Measurements from ENCODE around the gene GFER. TPM values are rescaled to one million over a fixed set of nuclear protein-coding genes. Genes with fewer than 3 reads are reported as not detected.

Gene GFER
- total and polyA plus RNA-seq, 2 experiments from 2014 or later, result 16.4 to 31.0 TPM

DNA sequence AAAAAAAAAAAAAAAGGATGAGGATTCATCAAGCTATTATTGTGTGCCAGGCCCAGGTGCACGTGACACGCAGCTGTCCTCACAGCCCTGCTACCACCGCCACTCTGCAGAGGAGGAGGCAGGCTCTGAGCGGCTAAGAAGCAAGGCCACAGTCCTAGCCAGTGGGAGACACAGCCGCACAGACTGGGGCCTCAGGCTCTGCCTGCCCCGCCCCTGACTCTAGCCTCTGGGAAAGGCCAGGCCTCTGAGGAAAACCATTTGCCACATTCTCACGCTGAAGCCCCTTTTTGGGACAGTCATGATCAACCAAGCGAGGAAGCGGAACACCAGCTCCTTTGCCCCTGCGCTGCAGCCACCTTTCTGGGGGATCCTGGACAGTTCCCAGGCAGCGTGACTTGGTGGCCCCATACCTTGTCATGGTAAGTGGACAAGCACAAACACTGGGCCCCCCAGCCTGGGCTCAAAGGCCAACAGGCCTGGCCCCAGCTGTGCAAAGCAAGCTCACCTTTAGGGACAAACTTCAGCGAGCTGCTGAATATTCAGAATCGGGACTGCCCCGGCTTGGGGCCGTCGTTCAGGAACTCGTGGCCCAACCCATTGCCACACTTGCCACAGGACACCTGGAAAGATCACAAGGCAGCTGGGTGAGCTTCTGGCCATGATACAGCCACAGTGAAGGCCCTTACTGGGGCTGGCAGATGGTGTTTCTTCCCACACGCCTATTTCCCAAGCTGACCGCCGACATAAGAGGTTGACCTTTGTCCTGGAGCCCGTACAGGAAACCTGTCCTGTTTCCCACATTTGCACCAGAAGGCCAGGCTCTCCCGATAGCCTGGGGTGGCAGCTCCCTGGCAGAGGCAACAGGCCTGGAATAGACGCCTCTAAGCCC is 43.5 kb upstream of the GFER start:
- no peak overlapping the region for H3K4me3 ChIP-seq
- TF ChIP-seq EZH2phosphoT487 (IDR thresholded peaks at IDR 0.05; ENCODE audit: insufficient read depth, low read depth) (no peak), EZH2 (IDR thresholded peaks at IDR 0.05; ENCODE audit: insufficient read depth, poor library complexity, severe bottlenecking) (no peak)
- no peaks in the 10 kb centered on the region for H3K4me1 ChIP-seq (ENCODE audit: insufficient read depth)
- H3K9me3 ChIP-seq (ENCODE audit: low read depth), result no peaks in the 10 kb centered on the region
- no peak for DNase-seq
- no peaks in the 10 kb centered on the region for H4K20me1 ChIP-seq (ENCODE audit: insufficient read depth)
- no peaks in the 10 kb centered on the region for H3K9me2 ChIP-seq (ENCODE audit: insufficient read depth)
- H2AFZ ChIP-seq, result no peak overlapping the region
- no peaks in the 10 kb centered on the region; the same call in 1 of the 2 replicates for H3K36me3 ChIP-seq (ENCODE audit: low read depth)
- no peak overlapping the region for H3K4me2 ChIP-seq (ENCODE audit: unreplicated experiment)
- in situ Hi-C loops (cut with MboI), result no loop called here
- WGBS, 2 experiments (ENCODE audit: low coverage in 1 of 2, low lambda C conversion rate in 2 of 2, missing lambda C conversion rate in 2 of 2), result 93% methylated on average over 23 of the region's 23 CpGs
- H3K27ac ChIP-seq, result no peak overlapping the region
- H3K9ac ChIP-seq, result no peak overlapping the region
- H3K27me3 ChIP-seq (replicated peaks; ENCODE audit: insufficient read depth), result no peaks in the 10 kb centered on the region
- H3K79me2 ChIP-seq (ENCODE audit: insufficient read depth), result no peaks in the 10 kb centered on the region
- H3F3A ChIP-seq (ENCODE audit: insufficient read depth), result no peaks in the 10 kb centered on the region

DNA sequence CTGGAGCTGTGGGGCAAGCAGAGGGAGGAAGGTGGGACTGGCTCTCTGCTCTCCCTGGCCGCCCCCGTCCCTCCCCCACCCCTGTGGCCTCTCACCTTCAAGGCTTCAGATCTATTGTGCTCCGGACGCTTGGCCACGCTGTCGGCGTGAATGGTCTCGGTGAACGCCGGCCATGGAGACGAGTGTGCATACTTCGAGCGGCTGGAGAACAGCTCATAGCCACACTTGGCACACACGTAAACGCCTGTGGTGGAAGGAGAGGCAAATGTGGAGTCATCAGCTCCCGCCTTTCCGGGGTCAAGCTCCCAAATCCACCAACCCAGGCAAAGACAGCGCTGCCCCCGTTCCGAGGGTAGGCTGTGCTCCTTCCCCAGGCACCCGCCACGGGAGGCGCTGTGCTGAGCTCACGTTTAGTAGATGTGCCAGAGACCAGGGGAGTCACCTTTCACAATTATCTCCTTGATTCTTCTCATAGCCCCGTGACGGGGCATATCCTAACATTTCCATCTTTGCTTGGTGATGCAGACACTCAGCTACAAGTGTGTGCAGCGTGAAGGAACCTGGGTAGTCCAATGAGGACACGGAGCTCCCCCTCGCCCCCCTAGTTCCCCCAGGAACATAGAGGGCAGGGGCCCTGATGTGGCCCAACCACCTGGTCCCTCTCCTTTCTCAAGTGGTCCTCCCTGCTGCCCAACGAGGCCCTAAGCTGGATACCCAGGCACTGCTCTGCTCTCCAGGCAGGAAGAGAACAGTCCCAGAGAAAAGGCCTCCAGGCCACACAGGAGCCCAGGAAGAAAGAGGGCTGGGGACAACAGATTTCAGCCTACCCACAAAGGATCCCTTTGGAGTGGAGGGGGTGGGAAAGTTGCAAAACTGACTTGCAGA is 42.6 kb upstream of the GFER start:
- in situ Hi-C loops (cut with MboI), result no loop called here
- Histone ChIP-seq H3K4me2 (ENCODE audit: unreplicated experiment) (peak overlapping the region; percentile 85), H3F3A (ENCODE audit: insufficient read depth) (no peaks in the 10 kb centered on the region), H4K20me1 (ENCODE audit: insufficient read depth) (no peaks in the 10 kb centered on the region), H3K9me2 (ENCODE audit: insufficient read depth) (no peaks in the 10 kb centered on the region), H3K27me3 (replicated peaks; ENCODE audit: insufficient read depth) (no peaks in the 10 kb centered on the region), H3K79me2 (ENCODE audit: insufficient read depth) (no peaks in the 10 kb centered on the region), H3K4me3 (no peak overlapping the region), H3K36me3 (ENCODE audit: low read depth) (no peaks in the 10 kb centered on the region; the same call in 1 of the 2 replicates), H3K9ac (peak overlapping the region; percentile 77), H3K9me3 (ENCODE audit: low read depth) (no peaks in the 10 kb centered on the region), H2AFZ (peak overlapping the region; percentile 93; the same call in 1 of the 2 replicates), H3K27ac (0 out of 2 replicates have a peak overlapping the region, but pooled peaks have one; percentile 14), H3K4me1 (ENCODE audit: insufficient read depth) (no peaks in the 10 kb centered on the region)
- WGBS, 2 experiments (ENCODE audit: low coverage in 1 of 2, low lambda C conversion rate in 2 of 2, missing lambda C conversion rate in 2 of 2), result 93 to 95% methylated on average over 22 to 30 of the region's 30 CpGs
- TF ChIP-seq EZH2 (IDR thresholded peaks at IDR 0.05; ENCODE audit: insufficient read depth, poor library complexity, severe bottlenecking) (no peak), EZH2phosphoT487 (IDR thresholded peaks at IDR 0.05; ENCODE audit: insufficient read depth, low read depth) (no peak)
- DNase-seq, result no peak

DNA sequence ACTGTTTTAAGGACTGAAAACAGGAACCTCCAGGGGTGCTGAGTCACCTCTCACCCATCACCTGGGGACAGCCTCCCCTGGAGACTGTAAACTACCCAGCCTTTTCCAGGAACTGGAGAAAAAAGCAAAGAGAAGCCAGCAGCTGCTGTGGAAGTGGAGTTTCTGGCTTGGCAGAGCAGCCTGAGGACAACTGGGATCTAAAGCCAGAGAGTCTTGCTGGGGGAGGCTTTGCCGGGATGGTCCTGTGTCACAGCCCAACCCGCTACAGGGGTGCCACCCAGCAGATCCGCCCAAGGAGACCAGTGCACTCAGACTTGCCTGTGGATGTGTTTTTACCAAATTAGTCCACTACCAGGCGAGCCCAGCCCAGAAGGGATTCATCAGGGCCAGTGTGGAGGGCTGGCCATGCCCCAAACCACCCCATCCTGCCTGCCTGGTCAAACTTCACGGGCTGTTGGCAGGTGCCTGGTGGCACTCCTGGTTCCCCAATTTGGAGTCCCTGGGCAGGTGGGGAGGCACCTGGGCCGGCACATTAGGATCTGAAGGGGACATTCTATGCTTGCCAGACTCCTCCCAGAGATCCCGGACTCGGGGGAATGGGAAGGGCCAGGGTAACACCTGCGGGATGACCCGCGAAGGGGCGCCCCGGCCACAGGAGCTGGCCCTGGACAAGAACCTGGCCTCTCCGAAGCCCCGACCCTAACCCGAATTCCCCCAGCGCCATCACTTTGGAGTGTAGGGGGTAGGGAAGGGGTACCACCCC is 41.8 kb upstream of the GFER start:
- Histone ChIP-seq H3K9me2 (ENCODE audit: insufficient read depth) (no peaks in the 10 kb centered on the region), H3K36me3 (ENCODE audit: low read depth) (no peaks in the 10 kb centered on the region; the same call in 1 of the 2 replicates), H3K4me1 (ENCODE audit: insufficient read depth) (no peaks in the 10 kb centered on the region), H3K4me2 (ENCODE audit: unreplicated experiment) (peak overlapping the region; percentile 85), H3K4me3 (peak overlapping the region; percentile 83), H3K27me3 (replicated peaks; ENCODE audit: insufficient read depth) (no peaks in the 10 kb centered on the region), H3K79me2 (ENCODE audit: insufficient read depth) (no peaks in the 10 kb centered on the region), H3K27ac (0 out of 2 replicates have a peak overlapping the region, but pooled peaks have one; percentile 14), H4K20me1 (ENCODE audit: insufficient read depth) (no peaks in the 10 kb centered on the region), H2AFZ (peak overlapping the region; percentile 93), H3K9me3 (ENCODE audit: low read depth) (no peaks in the 10 kb centered on the region), H3K9ac (peak overlapping the region; percentile 77), H3F3A (ENCODE audit: insufficient read depth) (no peaks in the 10 kb centered on the region)
- no peak for TF ChIP-seq EZH2 (IDR thresholded peaks at IDR 0.05; ENCODE audit: insufficient read depth, poor library complexity, severe bottlenecking)
- TF ChIP-seq EZH2phosphoT487 (IDR thresholded peaks at IDR 0.05; ENCODE audit: insufficient read depth, low read depth), result no peak
- 1 to 7% methylated on average over 13 to 17 of the region's 17 CpGs for WGBS, 2 experiments (ENCODE audit: low coverage in 1 of 2, low lambda C conversion rate in 2 of 2, missing lambda C conversion rate in 2 of 2)
- DNase-seq, result peak; percentile 58
- in situ Hi-C loops (cut with MboI), result no loop called here
